Measurements from ENCODE around the gene TBL1X. TPM values are rescaled to one million over a fixed set of nuclear protein-coding genes. Genes with fewer than 3 reads are reported as not detected.
A peak's percentile ranks its signal among the peaks of the same experiment; 100 is the strongest.

The TBL1X gene
- total RNA-seq, 1 experiment from 2014 or later = 31.9 TPM

DNA sequence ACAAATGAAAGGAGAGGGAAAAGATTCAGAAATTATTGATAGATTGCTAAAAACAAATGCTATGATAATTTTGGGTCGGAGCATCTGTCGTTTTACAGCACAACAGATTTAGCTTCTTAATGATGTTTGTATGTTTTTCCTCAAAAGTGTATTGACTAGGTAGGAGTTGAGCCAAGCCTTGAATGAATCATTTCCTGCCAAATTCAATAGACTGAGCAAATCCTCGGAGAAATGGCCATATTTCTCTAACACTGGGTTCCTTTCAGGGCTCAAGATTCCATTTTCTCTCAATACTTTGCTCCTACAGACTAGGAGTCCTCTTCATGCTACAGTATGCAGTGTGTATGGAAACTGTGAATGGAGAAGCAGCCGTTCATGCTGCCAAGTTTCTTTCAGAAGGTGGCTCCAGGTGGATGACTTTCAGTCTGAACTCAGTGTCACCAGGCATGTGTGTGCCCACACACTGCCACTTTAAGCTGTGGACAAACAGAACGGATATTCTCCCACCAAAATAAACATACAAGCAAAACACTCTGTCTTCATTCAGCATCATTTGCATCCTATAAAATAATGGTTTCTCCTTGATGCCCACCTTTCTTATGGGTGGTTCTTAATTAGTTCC, 146.0 kb downstream of the TBL1X start:
- ATAC-seq = peak; percentile 67
- intact Hi-C loops (cut with micrococcal nuclease) = no loop called here
- POLR2A ChIA-PET (ENCODE audit: unreplicated experiment) = no interaction called here
- Histone ChIP-seq H3K27ac (ENCODE audit: low read length) (no peak overlapping the region), H3K9me2 (replicated peaks; ENCODE audit: low read length) (no peaks in the 10 kb centered on the region), H2AFZ (ENCODE audit: low read length) (no peak overlapping the region), H4K20me1 (ENCODE audit: low read length) (0 out of 2 replicates have a peak, but pooled peaks cover 9% of the 10 kb centered on the region), H3K79me2 (ENCODE audit: low read length) (peaks cover 16% of the 10 kb centered on the region), H3K9me3 (ENCODE audit: low read length) (no peaks in the 10 kb centered on the region), H3K36me3 (ENCODE audit: low read depth, low read length) (no peaks in the 10 kb centered on the region), H3F3A (ENCODE audit: low read length, unreplicated experiment) (no peaks in the 10 kb centered on the region), H3K4me3 (ENCODE audit: low read length) (no peak overlapping the region), H3K4me1 (ENCODE audit: insufficient read depth, low read length) (peaks cover 12% of the 10 kb centered on the region), H3K27me3 (ENCODE audit: low read length) (no peaks in the 10 kb centered on the region), H3K4me2 (ENCODE audit: low read length) (peak overlapping the region; percentile 59), H3K9ac (ENCODE audit: low read length) (no peak overlapping the region)
- no peak for TF ChIP-seq EZH2 (IDR thresholded peaks at IDR 0.05; ENCODE audit: low read length, unreplicated experiment)
- CTCF ChIA-PET = no interaction called here
- DNase-seq = peak; percentile 48
- BruUV-seq (replicated peaks) = no TSS peak

DNA sequence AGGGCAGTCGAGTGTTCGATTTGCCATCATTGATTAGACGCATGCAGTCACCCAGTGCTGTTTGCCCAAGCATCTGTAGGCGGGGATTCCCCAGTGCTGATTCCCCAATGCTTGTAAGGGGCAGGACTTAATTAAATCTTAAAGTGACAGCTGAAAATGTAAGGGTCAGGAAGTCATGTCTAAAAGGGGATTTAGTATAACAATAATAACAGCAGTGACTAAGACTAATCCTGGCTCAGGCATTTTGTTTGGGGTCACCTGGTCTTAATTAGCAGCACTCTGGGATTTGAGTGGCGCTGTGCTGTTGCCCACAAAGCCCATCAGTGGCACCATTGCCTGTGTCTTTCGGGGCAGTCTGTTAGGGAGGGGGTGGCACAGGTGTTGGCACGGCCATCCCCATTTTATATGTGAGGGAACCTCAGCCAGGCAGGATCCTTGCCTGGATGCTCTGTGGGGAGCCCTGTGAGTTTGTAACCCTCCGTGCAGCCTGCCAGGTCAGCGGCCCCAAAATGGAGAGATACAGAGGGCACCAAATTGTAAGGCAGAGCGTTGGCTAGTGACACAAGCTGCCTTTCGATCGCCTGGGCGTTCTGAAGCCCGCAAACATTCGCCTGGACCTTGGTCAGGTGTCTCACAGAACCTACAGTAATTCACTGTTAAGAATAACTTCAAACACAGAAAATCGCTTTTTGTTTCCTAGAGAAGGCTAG, 146.7 kb downstream of the TBL1X start:
- H3K27ac ChIP-seq (ENCODE audit: low read length) = no peak overlapping the region
- no peak overlapping the region for H3K9ac ChIP-seq (ENCODE audit: low read length)
- intact Hi-C loops (cut with micrococcal nuclease) = no loop called here
- no peak overlapping the region for H2AFZ ChIP-seq (ENCODE audit: low read length)
- peak overlapping the region; percentile 59; the same call in 1 of the 2 replicates for H3K4me2 ChIP-seq (ENCODE audit: low read length)
- peaks cover 12% of the 10 kb centered on the region for H3K4me1 ChIP-seq (ENCODE audit: insufficient read depth, low read length)
- no peak overlapping the region for H3K4me3 ChIP-seq (ENCODE audit: low read length)
- no peaks in the 10 kb centered on the region for H3K36me3 ChIP-seq (ENCODE audit: low read depth, low read length)
- peaks cover 16% of the 10 kb centered on the region for H3K79me2 ChIP-seq (ENCODE audit: low read length)
- ChIA-PET POLR2A (ENCODE audit: unreplicated experiment) (no interaction called here), CTCF (no interaction called here)
- 0 out of 2 replicates have a peak, but pooled peaks cover 9% of the 10 kb centered on the region for H4K20me1 ChIP-seq (ENCODE audit: low read length)
- no peaks in the 10 kb centered on the region for H3K27me3 ChIP-seq (ENCODE audit: low read length)
- DNase-seq (no peak), ATAC-seq (no peak)
- no peaks in the 10 kb centered on the region for H3K9me3 ChIP-seq (ENCODE audit: low read length)
- H3F3A ChIP-seq (ENCODE audit: low read length, unreplicated experiment) = no peaks in the 10 kb centered on the region
- no TSS peak for BruUV-seq (replicated peaks)
- TF ChIP-seq EZH2 (IDR thresholded peaks at IDR 0.05; ENCODE audit: low read length, unreplicated experiment) (no peak), EZH2phosphoT487 (IDR thresholded peaks at IDR 0.05; ENCODE audit: borderline replicate concordance, low read length) (no peak)
- TF ChIP-seq, protein P1, sequence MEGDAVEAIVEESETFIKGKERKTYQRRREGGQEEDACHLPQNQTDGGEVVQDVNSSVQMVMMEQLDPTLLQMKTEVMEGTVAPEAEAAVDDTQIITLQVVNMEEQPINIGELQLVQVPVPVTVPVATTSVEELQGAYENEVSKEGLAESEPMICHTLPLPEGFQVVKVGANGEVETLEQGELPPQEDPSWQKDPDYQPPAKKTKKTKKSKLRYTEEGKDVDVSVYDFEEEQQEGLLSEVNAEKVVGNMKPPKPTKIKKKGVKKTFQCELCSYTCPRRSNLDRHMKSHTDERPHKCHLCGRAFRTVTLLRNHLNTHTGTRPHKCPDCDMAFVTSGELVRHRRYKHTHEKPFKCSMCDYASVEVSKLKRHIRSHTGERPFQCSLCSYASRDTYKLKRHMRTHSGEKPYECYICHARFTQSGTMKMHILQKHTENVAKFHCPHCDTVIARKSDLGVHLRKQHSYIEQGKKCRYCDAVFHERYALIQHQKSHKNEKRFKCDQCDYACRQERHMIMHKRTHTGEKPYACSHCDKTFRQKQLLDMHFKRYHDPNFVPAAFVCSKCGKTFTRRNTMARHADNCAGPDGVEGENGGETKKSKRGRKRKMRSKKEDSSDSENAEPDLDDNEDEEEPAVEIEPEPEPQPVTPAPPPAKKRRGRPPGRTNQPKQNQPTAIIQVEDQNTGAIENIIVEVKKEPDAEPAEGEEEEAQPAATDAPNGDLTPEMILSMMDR (conservative IDR thresholded peaks at IDR 0.05; ENCODE audit: low read depth, low read length) = no peak
- H3K9me2 ChIP-seq (replicated peaks; ENCODE audit: low read length) = no peaks in the 10 kb centered on the region

- ATAC-seq = no peak
- BruUV-seq (replicated peaks) = no TSS peak
- POLR2A ChIA-PET (ENCODE audit: unreplicated experiment) = no interaction called here
Observed at GRCh38 chrX:9612146-9612505, 147.3 kb downstream of the TBL1X start.

More at GRCh38 chrX:9612146-9612505, 147.3 kb downstream of the TBL1X start:
- Histone ChIP-seq H4K20me1 (ENCODE audit: low read length) (0 out of 2 replicates have a peak, but pooled peaks cover 9% of the 10 kb centered on the region), H3F3A (ENCODE audit: low read length, unreplicated experiment) (no peaks in the 10 kb centered on the region), H3K27ac (ENCODE audit: low read length) (no peak overlapping the region), H2AFZ (ENCODE audit: low read length) (no peak overlapping the region), H3K27me3 (ENCODE audit: low read length) (no peaks in the 10 kb centered on the region), H3K4me3 (ENCODE audit: low read length) (no peak overlapping the region), H3K9me3 (ENCODE audit: low read length) (no peaks in the 10 kb centered on the region), H3K9me2 (replicated peaks; ENCODE audit: low read length) (no peaks in the 10 kb centered on the region), H3K9ac (ENCODE audit: low read length) (no peak overlapping the region), H3K4me2 (ENCODE audit: low read length) (no peak overlapping the region), H3K4me1 (ENCODE audit: insufficient read depth, low read length) (peaks cover 12% of the 10 kb centered on the region), H3K79me2 (ENCODE audit: low read length) (peaks cover 16% of the 10 kb centered on the region), H3K36me3 (ENCODE audit: low read depth, low read length) (no peaks in the 10 kb centered on the region)
- no peak for DNase-seq
- CTCF ChIA-PET = no interaction called here
- intact Hi-C loops (cut with micrococcal nuclease) = no loop called here
- no peak for TF ChIP-seq EZH2phosphoT487 (IDR thresholded peaks at IDR 0.05; ENCODE audit: borderline replicate concordance, low read length)
- no peak for TF ChIP-seq EZH2 (IDR thresholded peaks at IDR 0.05; ENCODE audit: low read length, unreplicated experiment)
- TF ChIP-seq, protein P1 (conservative IDR thresholded peaks at IDR 0.05; ENCODE audit: low read depth, low read length) = no peak
